Activated CD4-positive, alpha-beta memory T cell treated with anti-CD3 and anti-CD28 coated beads for 36 hours (primary cell): Measurements from ENCODE around the gene GUCY1A1. TPM values are rescaled to one million over a fixed set of nuclear protein-coding genes. Genes with fewer than 3 reads are reported as not detected.

ENCODE experiments used
- CTCF ChIA-PET: fragments of 350-600 bp; sonication (Branson Sonifier 250); formaldehyde crosslinking; loops from one replicate; lab custom pipeline; 2021; ENCODE audit warnings: antibody characterized with exemption, inconsistent platforms; lab: Charles Lee
- POLR2A ChIA-PET: fragments of 350-600 bp; sonication (Branson Sonifier 250); formaldehyde crosslinking; loops from one replicate; lab custom pipeline; 2021; ENCODE audit warnings: antibody characterized with exemption; lab: Charles Lee
- DNase-seq: peaks from one replicate; pipeline ENCODE4 v3.0.0-alpha.2; 2020
- H3K27ac Mint-ChIP-seq: one replicate; pipeline ENCODE4 v1.8.0; 2021; ENCODE audit warnings: mixed read lengths
- H3K27me3 Mint-ChIP-seq: one replicate; pipeline ENCODE4 v1.8.0; 2021; ENCODE audit warnings: mixed read lengths
- H3K36me3 Mint-ChIP-seq: one replicate; pipeline ENCODE4 v1.8.0; 2021; ENCODE audit warnings: mixed read lengths
- H3K4me1 Mint-ChIP-seq: one replicate; pipeline ENCODE4 v1.8.0; 2021; ENCODE audit warnings: low read depth, mixed read lengths
- H3K4me3 Mint-ChIP-seq: one replicate; pipeline ENCODE4 v1.8.0; 2021; ENCODE audit warnings: mild to moderate bottlenecking, mixed read lengths
- H3K9me3 Mint-ChIP-seq: one replicate; pipeline ENCODE4 v1.8.0; 2021; ENCODE audit warnings: mixed read lengths
- intact Hi-C: fragments of 100-400 bp; cut with micrococcal nuclease; formaldehyde crosslinking; loops from one replicate; pipeline ENCODE4 v1.15.1; 2023
- total RNA-seq, 2 experiments: library from RNA; stranded (reverse); gene quantifications; one replicate each; pipeline ENCODE4 v1.2.3, GENCODE V29; 2021

The GUCY1A1 gene
- total RNA-seq, 2 experiments from 2014 or later, result not detected

- intact Hi-C loops, result no loop called here
- no peak for DNase-seq
- peaks cover 42% of the 10 kb centered on the region for H3K27me3 Mint-ChIP-seq
- ChIA-PET CTCF (no interaction called here), POLR2A (no interaction called here)
- H3K36me3 Mint-ChIP-seq, result no peaks in the 10 kb centered on the region
- H3K4me1 Mint-ChIP-seq, result peaks cover 14% of the 10 kb centered on the region
- H3K4me3 Mint-ChIP-seq, result no peak overlapping the region
- no peaks in the 10 kb centered on the region for H3K9me3 Mint-ChIP-seq
- no peak overlapping the region for H3K27ac Mint-ChIP-seq
These were observed 1.6 kb upstream of the GUCY1A1 start for GRCh38 chr4:155665054-155665453.

- peaks cover 50% of the 10 kb centered on the region for H3K27me3 Mint-ChIP-seq
- no peaks in the 10 kb centered on the region for H3K9me3 Mint-ChIP-seq
- DNase-seq, result peak; percentile 10
- POLR2A ChIA-PET, result no interaction called here
- no peaks in the 10 kb centered on the region for H3K36me3 Mint-ChIP-seq
- intact Hi-C loops, result no loop called here
- CTCF ChIA-PET, result no interaction called here
- no peak overlapping the region for H3K27ac Mint-ChIP-seq
- peaks cover 14% of the 10 kb centered on the region for H3K4me1 Mint-ChIP-seq
- H3K4me3 Mint-ChIP-seq, result peak overlapping the region; percentile 69
These were observed 547 bp downstream of the GUCY1A1 start for GRCh38 chr4:155667222-155667567.

- H3K4me3 Mint-ChIP-seq, result peak overlapping the region; percentile 9
- peaks cover 48% of the 10 kb centered on the region for H3K27me3 Mint-ChIP-seq
- no peaks in the 10 kb centered on the region for H3K9me3 Mint-ChIP-seq
- H3K4me1 Mint-ChIP-seq, result peaks cover 14% of the 10 kb centered on the region
- no peak overlapping the region for H3K27ac Mint-ChIP-seq
- intact Hi-C loops, result no loop called here
- CTCF ChIA-PET, result no interaction called here
- POLR2A ChIA-PET, result no interaction called here
- H3K36me3 Mint-ChIP-seq, result no peaks in the 10 kb centered on the region
- peak; percentile 8 for DNase-seq
These were observed 1.2 kb downstream of the GUCY1A1 start for GRCh38 chr4:155667568-155668511.

GRCh38 chr4:155668707-155669220 is 2.1 kb downstream of the GUCY1A1 start:
- CTCF ChIA-PET, result no interaction called here
- no peak overlapping the region for H3K27ac Mint-ChIP-seq
- no peak overlapping the region for H3K4me3 Mint-ChIP-seq
- no peak for DNase-seq
- intact Hi-C loops, result no loop called here
- no peaks in the 10 kb centered on the region for H3K36me3 Mint-ChIP-seq
- no peaks in the 10 kb centered on the region for H3K9me3 Mint-ChIP-seq
- H3K27me3 Mint-ChIP-seq, result peaks cover 50% of the 10 kb centered on the region
- POLR2A ChIA-PET, result no interaction called here
- H3K4me1 Mint-ChIP-seq, result peaks cover 14% of the 10 kb centered on the region

GRCh38 chr4:155672342-155672741 is 5.7 kb downstream of the GUCY1A1 start:
- Mint-ChIP-seq H3K4me3 (no peak overlapping the region), H3K4me1 (peaks cover 3% of the 10 kb centered on the region), H3K36me3 (no peaks in the 10 kb centered on the region), H3K27ac (no peak overlapping the region), H3K9me3 (no peaks in the 10 kb centered on the region), H3K27me3 (peaks cover 30% of the 10 kb centered on the region)
- POLR2A ChIA-PET, result no interaction called here
- no peak for DNase-seq
- CTCF ChIA-PET, result no interaction called here
- intact Hi-C loops, result no loop called here

- H3K27me3 Mint-ChIP-seq, result peaks cover 25% of the 10 kb centered on the region
- ChIA-PET POLR2A (no interaction called here), CTCF (no interaction called here)
- H3K36me3 Mint-ChIP-seq, result no peaks in the 10 kb centered on the region
- H3K4me3 Mint-ChIP-seq, result no peak overlapping the region
- DNase-seq, result no peak
- no peak overlapping the region for H3K27ac Mint-ChIP-seq
- intact Hi-C loops, result no loop called here
- no peaks in the 10 kb centered on the region for H3K4me1 Mint-ChIP-seq
- no peaks in the 10 kb centered on the region for H3K9me3 Mint-ChIP-seq
These were observed 6.9 kb downstream of the GUCY1A1 start for GRCh38 chr4:155673453-155673979.

- H3K4me3 Mint-ChIP-seq, result no peak overlapping the region
- POLR2A ChIA-PET, result no interaction called here
These were observed 8.0 kb downstream of the GUCY1A1 start for GRCh38 chr4:155674669-155675071.

GRCh38 chr4:155675709-155676429 is 9.2 kb downstream of the GUCY1A1 start:
- intact Hi-C loops, result no loop called here
- no peak overlapping the region for H3K4me3 Mint-ChIP-seq
- CTCF ChIA-PET, result interaction anchor here (1.0 kb wide), 1 partner anchor 16 kb away, joined by 3 read pairs; no protein-coding TSS in a partner anchor
- H3K9me3 Mint-ChIP-seq, result no peaks in the 10 kb centered on the region
- H3K4me1 Mint-ChIP-seq, result no peaks in the 10 kb centered on the region
- H3K36me3 Mint-ChIP-seq, result no peaks in the 10 kb centered on the region
- POLR2A ChIA-PET, result no interaction called here
- peaks cover 17% of the 10 kb centered on the region for H3K27me3 Mint-ChIP-seq
- no peak overlapping the region for H3K27ac Mint-ChIP-seq
- DNase-seq, result no peak

More at GRCh38 chr4:155674669-155675071, 8.0 kb downstream of the GUCY1A1 start:
- Mint-ChIP-seq H3K27ac (no peak overlapping the region), H3K4me1 (no peaks in the 10 kb centered on the region), H3K36me3 (no peaks in the 10 kb centered on the region), H3K9me3 (no peaks in the 10 kb centered on the region), H3K27me3 (peaks cover 21% of the 10 kb centered on the region)
- CTCF ChIA-PET, result interaction anchor here (0.5 kb wide), 1 partner anchor 28 kb away, joined by 3 read pairs; no protein-coding TSS in a partner anchor
- no peak for DNase-seq
- intact Hi-C loops, result no loop called here

GRCh38 chr4:155676430-155676825 is 9.8 kb downstream of the GUCY1A1 start:
- H3K27ac Mint-ChIP-seq, result no peak overlapping the region
- no peaks in the 10 kb centered on the region for H3K4me1 Mint-ChIP-seq
- no peaks in the 10 kb centered on the region for H3K9me3 Mint-ChIP-seq
- intact Hi-C loops, result no loop called here
- ChIA-PET CTCF (interaction anchor here (1.0 kb wide), 1 partner anchor 16 kb away, joined by 3 read pairs; no protein-coding TSS in a partner anchor), POLR2A (no interaction called here)
- no peak for DNase-seq
- H3K36me3 Mint-ChIP-seq, result no peaks in the 10 kb centered on the region
- H3K4me3 Mint-ChIP-seq, result no peak overlapping the region
- peaks cover 14% of the 10 kb centered on the region for H3K27me3 Mint-ChIP-seq

GRCh38 chr4:155678011-155678410 is 11.4 kb downstream of the GUCY1A1 start:
- H3K4me1 Mint-ChIP-seq, result no peaks in the 10 kb centered on the region
- DNase-seq, result no peak
- no peak overlapping the region for H3K27ac Mint-ChIP-seq
- ChIA-PET CTCF (no interaction called here), POLR2A (no interaction called here)
- no peak overlapping the region for H3K4me3 Mint-ChIP-seq
- intact Hi-C loops, result no loop called here
- H3K27me3 Mint-ChIP-seq, result peaks cover 11% of the 10 kb centered on the region
- no peaks in the 10 kb centered on the region for H3K9me3 Mint-ChIP-seq
- no peaks in the 10 kb centered on the region for H3K36me3 Mint-ChIP-seq

- intact Hi-C loops, result no loop called here
- no peaks in the 10 kb centered on the region for H3K4me1 Mint-ChIP-seq
- no peaks in the 10 kb centered on the region for H3K36me3 Mint-ChIP-seq
- no peaks in the 10 kb centered on the region for H3K9me3 Mint-ChIP-seq
- peaks cover 7% of the 10 kb centered on the region for H3K27me3 Mint-ChIP-seq
- H3K4me3 Mint-ChIP-seq, result no peak overlapping the region
- H3K27ac Mint-ChIP-seq, result no peak overlapping the region
- DNase-seq, result no peak
- ChIA-PET CTCF (no interaction called here), POLR2A (no interaction called here)
These were observed 12.7 kb downstream of the GUCY1A1 start for GRCh38 chr4:155679343-155679742.

- ChIA-PET POLR2A (no interaction called here), CTCF (no interaction called here)
- intact Hi-C loops, result no loop called here
These were observed 15.2 kb downstream of the GUCY1A1 start for GRCh38 chr4:155681886-155682285.

More at GRCh38 chr4:155681886-155682285, 15.2 kb downstream of the GUCY1A1 start:
- H3K27ac Mint-ChIP-seq, result no peak overlapping the region
- no peaks in the 10 kb centered on the region for H3K4me1 Mint-ChIP-seq
- H3K36me3 Mint-ChIP-seq, result no peaks in the 10 kb centered on the region
- no peak overlapping the region for H3K4me3 Mint-ChIP-seq
- no peaks in the 10 kb centered on the region for H3K9me3 Mint-ChIP-seq
- DNase-seq, result no peak
- H3K27me3 Mint-ChIP-seq, result peaks cover 1% of the 10 kb centered on the region
